Measurements from ENCODE around the gene CLEC9A.

- TF ChIP-seq CTCF (IDR thresholded peaks at IDR 0.05): no peak
- TF ChIP-seq POLR2A (IDR thresholded peaks at IDR 0.05): no peak
Measured at GRCh38 chr12:10031771-10032175, 1.3 kb downstream of the CLEC9A start.

Data from transverse colon (tissue), 3 donors.